Right renal cortex interstitium (tissue), 3 donors: ENCODE data around the gene KLHL10. TPM values are rescaled to one million over a fixed set of nuclear protein-coding genes. Genes with fewer than 3 reads are reported as not detected.
"Not testable (repeated sequence)": the region's sequence is repeated elsewhere in the genome, so short reads cannot be mapped to it uniquely, and the experiment has no call there.

Source experiments
- DNase-seq, 3 donors: peaks; one replicate each; pipeline ENCODE4 v3.0.0-alpha.2; 2013; ENCODE audit warnings: low read depth in 3 of 3, low spot score in 2 of 3
- polyA plus RNA-seq, 3 donors: library from polyadenylated mRNA; unstranded; fragments of 120-200 nt; gene quantifications; one replicate each; pipeline ENCODE4 v1.2.1, GENCODE V29; 2013; ENCODE audit not compliant: insufficient read length in 3 of 3

The KLHL10 gene
- polyA plus RNA-seq, 3 donors = 0.17 to 0.28 (median 0.24) TPM

DNA sequence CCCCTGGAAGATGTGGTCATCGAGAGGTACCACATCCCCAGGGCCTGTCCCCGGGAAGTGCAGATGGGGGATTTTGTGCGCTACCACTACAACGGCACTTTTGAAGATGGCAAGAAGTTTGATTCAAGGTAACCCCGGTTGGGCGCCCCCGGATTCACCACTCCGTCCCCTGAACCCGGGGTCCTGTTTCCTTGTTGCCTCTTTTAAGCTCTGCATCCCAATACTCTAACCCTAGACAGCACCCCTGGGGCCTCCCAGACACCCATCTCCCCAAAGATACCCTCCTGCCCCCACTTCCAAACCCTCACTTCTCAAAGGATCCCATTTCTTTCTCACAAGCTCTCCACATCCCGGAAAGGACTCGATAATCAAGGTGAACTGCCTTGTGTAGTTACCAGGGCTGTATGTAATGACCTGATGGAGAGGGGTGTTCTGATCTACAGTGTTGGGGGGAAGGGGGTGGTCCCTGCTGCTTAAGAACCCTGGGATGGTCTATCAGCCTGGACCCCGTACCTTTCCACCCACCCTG lies 24.4 kb upstream of the KLHL10 start:
- no peak for DNase-seq

GRCh38 chr17:41813699-41814124 lies 23.9 kb upstream of the KLHL10 start:
- DNase-seq = no peak

GRCh38 chr17:41814195-41814594 lies 23.4 kb upstream of the KLHL10 start:
- no peak for DNase-seq

- no peak for DNase-seq
Measured at GRCh38 chr17:41816637-41817320, 20.8 kb upstream of the KLHL10 start.

- no peak for DNase-seq
Measured at GRCh38 chr17:41818024-41818423, 19.6 kb upstream of the KLHL10 start.

DNA sequence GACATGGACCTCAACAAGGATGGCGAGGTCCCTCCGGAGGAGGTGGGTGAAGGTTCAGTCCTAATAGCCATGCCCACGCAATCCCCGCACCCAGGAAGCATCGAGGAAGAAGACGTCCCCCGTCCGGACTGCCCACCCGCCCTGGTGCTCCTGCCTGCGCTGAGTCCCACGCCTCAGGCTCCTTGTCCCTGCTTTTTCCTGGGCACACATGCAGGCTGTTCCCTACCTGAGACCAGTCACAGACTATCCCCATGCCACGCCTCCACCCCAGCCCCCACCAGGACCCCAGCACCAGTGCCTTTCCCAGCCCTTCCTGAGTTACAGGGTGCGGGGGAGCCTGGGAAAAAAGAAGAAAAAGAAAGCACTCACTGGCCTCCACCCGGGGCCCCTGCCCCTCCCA lies 15.8 kb upstream of the KLHL10 start:
- DNase-seq = no peak

GRCh38 chr17:41822216-41823140 lies 15.1 kb upstream of the KLHL10 start:
- no peak for DNase-seq

DNA sequence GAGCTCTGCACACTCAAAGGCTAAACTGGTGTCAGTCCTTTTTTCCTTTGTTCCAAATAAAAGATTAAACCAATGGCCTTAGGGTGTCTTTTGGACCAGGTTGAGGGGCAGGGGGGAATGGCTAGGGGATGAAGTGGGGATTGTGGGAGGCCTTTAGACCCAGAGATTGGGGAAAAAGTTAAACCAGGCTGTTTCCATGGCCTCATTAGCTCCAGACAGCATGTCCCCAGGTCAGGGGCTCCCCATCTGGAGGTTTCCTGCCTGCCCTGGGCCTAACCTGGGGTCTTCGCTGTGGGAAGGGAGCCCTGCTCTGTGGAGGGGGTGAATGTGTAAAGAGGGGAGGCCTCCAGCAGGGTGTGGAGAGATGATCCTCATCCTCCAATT lies 14.5 kb upstream of the KLHL10 start:
- no peak for DNase-seq

GRCh38 chr17:41823580-41823979 lies 14.0 kb upstream of the KLHL10 start:
- DNase-seq = no peak

DNA sequence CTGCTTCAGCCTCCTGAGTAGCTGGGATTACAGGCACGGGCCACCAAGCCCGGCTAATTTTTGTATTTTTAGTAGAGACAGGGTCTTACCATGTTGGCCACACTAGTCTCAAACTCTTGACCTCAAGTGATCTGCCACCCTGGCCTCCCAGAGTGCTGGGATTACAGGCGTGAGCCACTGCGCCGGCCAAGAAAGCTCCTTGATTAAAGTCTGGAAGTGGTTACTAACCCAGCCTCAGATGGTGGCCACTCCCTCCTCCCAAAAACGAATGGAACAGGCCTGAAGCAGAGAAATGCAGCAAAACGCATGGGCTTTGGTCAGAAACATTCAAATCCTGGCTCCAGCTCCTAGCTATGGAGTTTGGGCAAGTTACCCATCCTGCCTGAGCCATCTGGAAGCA lies 13.5 kb upstream of the KLHL10 start:
- DNase-seq = no peak

- no peak for DNase-seq
Measured at GRCh38 chr17:41825175-41825845, 12.3 kb upstream of the KLHL10 start.

DNA sequence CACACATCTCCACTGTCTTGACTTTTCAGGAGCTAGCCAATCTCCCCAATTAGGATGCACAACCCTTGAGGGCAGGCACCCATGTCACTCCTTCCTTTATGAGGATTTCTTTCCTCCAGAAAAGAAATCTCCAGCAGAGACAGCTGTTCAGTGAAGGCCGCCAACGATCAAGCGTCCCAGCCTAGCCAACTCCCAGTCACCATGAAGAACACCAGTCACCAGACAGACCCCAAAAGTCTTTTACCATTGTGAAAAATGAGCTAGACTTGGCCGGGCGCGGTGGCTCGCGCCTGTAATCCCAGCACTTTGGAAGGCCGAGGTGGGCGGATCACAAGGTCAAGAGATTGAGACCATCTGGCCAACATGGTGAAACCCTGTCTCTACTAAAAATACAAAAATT lies 7.7 kb upstream of the KLHL10 start:
- not testable (repeated sequence) for DNase-seq

GRCh38 chr17:41835214-41835799 lies 2.3 kb upstream of the KLHL10 start:
- DNase-seq = no peak

DNA sequence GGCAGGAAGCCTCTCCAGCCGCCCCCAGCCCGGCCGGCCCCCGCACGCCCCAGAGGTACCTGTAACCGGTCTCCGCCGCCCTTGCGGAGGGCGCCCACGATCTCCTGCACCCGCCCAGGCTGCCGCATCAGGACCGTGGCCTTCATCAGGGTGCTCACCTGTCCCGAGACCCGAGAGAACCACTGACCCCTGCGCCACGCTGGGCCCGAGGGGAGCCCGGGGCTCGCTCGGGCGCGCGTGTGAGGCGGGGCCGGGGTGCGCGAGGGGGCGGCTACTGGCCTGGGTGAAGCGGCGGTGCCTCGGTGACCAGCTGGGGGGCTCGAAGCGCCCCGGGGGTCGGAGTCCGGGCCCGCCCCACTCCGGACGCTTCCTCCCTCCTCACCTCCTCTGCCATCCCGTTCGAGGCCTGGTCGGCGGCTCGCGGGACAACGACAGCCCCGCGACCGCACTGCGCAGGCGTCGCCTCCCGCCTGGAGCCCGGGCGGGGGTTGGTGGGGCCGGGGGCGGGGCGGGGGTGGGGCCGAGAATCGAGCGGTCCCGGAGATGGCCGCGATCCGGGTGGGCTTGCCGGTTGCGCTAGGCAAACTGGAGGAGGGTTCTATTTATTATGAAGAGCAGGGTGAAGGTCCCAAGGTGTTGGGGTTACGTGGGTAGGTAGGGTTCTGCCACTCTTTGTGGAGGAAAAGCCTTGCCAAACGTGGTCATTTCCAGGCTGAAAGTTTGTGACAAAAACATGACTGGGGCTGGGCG lies 1.6 kb upstream of the KLHL10 start, which contains the start of gene NT5C3B:
TSS of gene NT5C3B (minus strand) at position 433 of the 750 bp plus-strand sequence. CDS start at position 394, 39 bp downstream.
- no peak for DNase-seq

DNA sequence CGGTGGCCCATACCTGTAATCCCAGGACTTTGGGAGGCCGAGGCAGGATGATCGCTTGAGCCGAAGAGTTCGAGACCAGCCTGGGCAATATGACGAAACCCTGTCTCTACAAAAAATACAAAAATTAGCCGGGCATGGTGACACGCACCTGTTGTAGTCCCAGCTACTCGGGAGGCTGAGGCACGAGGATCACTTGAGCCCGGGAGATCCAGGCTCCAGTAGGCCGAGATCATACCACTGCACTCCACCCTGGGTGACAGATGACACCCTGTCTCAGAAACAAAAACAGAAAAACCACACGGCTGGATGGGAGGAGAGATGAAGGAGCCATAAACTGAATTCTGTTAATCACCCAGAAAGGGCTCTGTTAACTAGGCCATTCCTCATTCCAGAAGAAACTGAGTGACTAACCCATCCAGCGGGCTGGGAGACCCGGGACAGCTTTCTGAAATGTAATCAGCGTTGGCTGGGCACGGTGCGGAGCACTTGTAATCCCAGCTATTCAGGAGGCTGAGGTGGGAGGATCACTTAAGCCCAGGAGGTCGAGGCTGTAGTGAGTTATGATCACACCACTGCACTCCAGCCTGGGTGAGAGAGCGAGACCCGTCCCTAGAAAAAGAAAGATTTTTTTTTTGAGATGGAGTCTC lies 952 bp upstream of the KLHL10 start:
- no peak for DNase-seq

GRCh38 chr17:41839448-41839847 lies 1.8 kb downstream of the KLHL10 start:
- not testable (repeated sequence) for DNase-seq

- DNase-seq = not testable (repeated sequence)
Measured at GRCh38 chr17:41840781-41841180, 3.2 kb downstream of the KLHL10 start.

GRCh38 chr17:41844971-41845370 lies 7.3 kb downstream of the KLHL10 start:
- DNase-seq = no peak

- DNase-seq = no peak
Measured at GRCh38 chr17:41848788-41849187, 11.2 kb downstream of the KLHL10 start.
